ENCODE results near the gene PPARG.

DNA sequence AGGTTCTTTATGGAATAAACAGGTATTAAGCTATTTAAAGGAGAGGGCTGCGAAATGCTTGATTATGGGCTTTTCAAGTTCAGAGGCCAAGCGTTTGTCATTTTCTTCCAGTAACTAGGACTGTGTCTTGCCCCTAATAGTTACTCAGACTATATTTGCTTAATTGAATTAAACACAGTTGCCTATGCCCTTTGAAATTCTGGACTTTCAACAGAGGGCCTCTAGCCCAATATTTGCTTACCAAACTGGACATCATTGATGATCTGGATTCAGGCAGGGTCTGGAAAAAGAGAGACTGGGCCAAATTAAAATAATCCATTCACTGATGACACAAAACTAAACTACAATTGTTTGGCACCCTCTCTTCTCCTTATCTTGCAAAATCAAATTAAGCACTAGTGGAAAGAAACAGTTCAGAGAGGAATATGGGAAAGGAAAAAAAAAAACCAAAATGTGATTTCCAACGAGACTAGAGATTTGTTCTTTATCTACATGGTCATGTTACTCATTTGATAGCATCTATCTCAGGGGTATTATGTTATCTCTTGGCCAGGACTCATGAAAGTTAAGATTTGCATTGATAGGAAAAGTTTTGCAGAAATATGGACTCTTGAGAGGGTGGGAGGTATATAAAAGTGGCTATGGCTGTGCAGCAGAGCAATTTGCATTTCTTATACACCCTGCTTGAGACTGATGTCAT is 120.3 kb downstream of the PPARG start:
- TF ChIP-seq, protein P1, sequence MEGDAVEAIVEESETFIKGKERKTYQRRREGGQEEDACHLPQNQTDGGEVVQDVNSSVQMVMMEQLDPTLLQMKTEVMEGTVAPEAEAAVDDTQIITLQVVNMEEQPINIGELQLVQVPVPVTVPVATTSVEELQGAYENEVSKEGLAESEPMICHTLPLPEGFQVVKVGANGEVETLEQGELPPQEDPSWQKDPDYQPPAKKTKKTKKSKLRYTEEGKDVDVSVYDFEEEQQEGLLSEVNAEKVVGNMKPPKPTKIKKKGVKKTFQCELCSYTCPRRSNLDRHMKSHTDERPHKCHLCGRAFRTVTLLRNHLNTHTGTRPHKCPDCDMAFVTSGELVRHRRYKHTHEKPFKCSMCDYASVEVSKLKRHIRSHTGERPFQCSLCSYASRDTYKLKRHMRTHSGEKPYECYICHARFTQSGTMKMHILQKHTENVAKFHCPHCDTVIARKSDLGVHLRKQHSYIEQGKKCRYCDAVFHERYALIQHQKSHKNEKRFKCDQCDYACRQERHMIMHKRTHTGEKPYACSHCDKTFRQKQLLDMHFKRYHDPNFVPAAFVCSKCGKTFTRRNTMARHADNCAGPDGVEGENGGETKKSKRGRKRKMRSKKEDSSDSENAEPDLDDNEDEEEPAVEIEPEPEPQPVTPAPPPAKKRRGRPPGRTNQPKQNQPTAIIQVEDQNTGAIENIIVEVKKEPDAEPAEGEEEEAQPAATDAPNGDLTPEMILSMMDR (IDR thresholded peaks at IDR 0.05; ENCODE audit: low read length), result no peak
- TF ChIP-seq EZH2 (optimal IDR thresholded peaks at IDR 0.05; ENCODE audit: low read depth, low read length), result no peak
- TF ChIP-seq EZH2phosphoT487 (IDR thresholded peaks at IDR 0.05; ENCODE audit: low read length), result no peak

All from MM.1S (cell line).